GM12878 (cell line): ENCODE measurements around the gene PTPRJ.

Experiments
- EP300 ChIP-seq, 2 experiments: fragments of 150-350 bp in 1 of 2; IDR thresholded peaks; 2 replicates each; pipeline ENCODE4 v1.6.1; 2011 to 2012; ENCODE audit warnings: low read depth in 2 of 2, low read length in 2 of 2, borderline replicate concordance in 1 of 2, improper control_type of control experiment in 1 of 2, inconsistent platforms in 1 of 2; ENCODE audit not compliant: control insufficient read depth in 1 of 2
- EZH2 ChIP-seq: IDR thresholded peaks from 2 replicates; pipeline ENCODE4 v1.6.1; 2012; ENCODE audit warnings: low read depth, mild to moderate bottlenecking, control low read depth, inconsistent platforms, low read length, borderline replicate concordance; ENCODE audit not compliant: control insufficient read depth
- HDGF ChIP-seq: fragments of 450-650 bp; IDR thresholded peaks from 2 replicates; pipeline ENCODE4 v1.6.1; 2016; ENCODE audit warnings: antibody characterized with exemption
- POLR2A ChIP-seq: IDR thresholded peaks from 2 replicates; pipeline ENCODE4 v1.6.1; 2011; ENCODE audit warnings: low read depth, mild to moderate bottlenecking, low read length
- POLR2AphosphoS5 ChIP-seq: IDR thresholded peaks from 2 replicates; pipeline ENCODE4 v1.6.1; 2011; ENCODE audit warnings: mild to moderate bottlenecking, low read length, inconsistent platforms
- SMC3 ChIP-seq: IDR thresholded peaks from 2 replicates; pipeline ENCODE4 v1.6.1; 2011; ENCODE audit warnings: low read length, improper control_type of control experiment, borderline replicate concordance
- SPI1 ChIP-seq: IDR thresholded peaks from 2 replicates; pipeline ENCODE4 v1.6.1; 2011; ENCODE audit warnings: low read depth, mild to moderate bottlenecking, low read length, moderate library complexity, borderline replicate concordance; ENCODE audit not compliant: insufficient read depth
- TAF1 ChIP-seq: IDR thresholded peaks from 2 replicates; pipeline ENCODE4 v1.6.1; 2011; ENCODE audit warnings: mild to moderate bottlenecking, low read depth, low read length, borderline replicate concordance
- ZNF274 ChIP-seq: IDR thresholded peaks from one replicate; pipeline ENCODE4 v1.8.0; 2011; ENCODE audit not compliant: insufficient read length, insufficient read depth
- ZZZ3 ChIP-seq: IDR thresholded peaks from 2 replicates; pipeline ENCODE4 v1.6.1; 2011; ENCODE audit warnings: low read depth; ENCODE audit not compliant: control insufficient read depth, insufficient read length
- TF ChIP-seq, protein P1 (sequence below), 3 experiments: IDR thresholded peaks in 2 of 3; conservative IDR thresholded peaks in 1 of 3; 2 replicates each; pipeline ENCODE4 v1.5.1; 2011; ENCODE audit warnings: low read depth in 3 of 3, low read length in 3 of 3, mild to moderate bottlenecking in 3 of 3, control low read depth in 2 of 3, moderate library complexity in 2 of 3, inconsistent platforms in 1 of 3, mixed read lengths in 1 of 3; ENCODE audit not compliant: control insufficient read depth in 2 of 3, insufficient read depth in 1 of 3; ENCODE audit errors: extremely low read depth in 1 of 3
- TF ChIP-seq, protein P2 (sequence below): IDR thresholded peaks from 2 replicates; pipeline ENCODE4 v1.6.1; 2012; ENCODE audit warnings: low read depth, low read length, improper control_type of control experiment
- TF ChIP-seq, protein P3 (sequence below): fragments of 450-650 bp; IDR thresholded peaks from 2 replicates; pipeline ENCODE4 v1.6.1; 2017; ENCODE audit warnings: antibody characterized with exemption, mild to moderate bottlenecking, moderate library complexity
- TF ChIP-seq, protein P4 (sequence below): fragments of 450-650 bp; IDR thresholded peaks from 2 replicates; pipeline ENCODE4 v1.6.1; 2018; ENCODE audit warnings: borderline replicate concordance, mild to moderate bottlenecking; ENCODE audit not compliant: partially characterized antibody

DNA sequence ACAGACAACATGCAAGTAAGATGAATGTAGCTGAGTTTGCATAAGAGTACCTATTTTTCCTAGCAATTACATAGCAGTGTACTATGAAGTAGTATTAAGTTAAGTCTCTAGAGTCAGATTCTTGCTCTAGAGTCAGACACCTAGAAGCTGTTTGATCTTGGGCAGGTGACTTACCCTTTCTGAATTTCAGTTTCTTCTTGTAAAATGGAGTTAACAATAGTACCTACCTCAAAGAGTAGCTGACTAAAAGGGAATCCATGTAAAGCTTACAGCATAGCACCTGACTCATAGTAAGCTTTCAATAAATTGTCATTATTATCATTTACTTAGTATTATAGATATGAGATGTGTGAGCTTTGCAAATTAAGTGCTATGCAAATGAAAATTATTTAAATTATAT lies 47.8 kb upstream of the PTPRJ start:
- TF ChIP-seq SMC3, result no peak
- TF ChIP-seq, protein P1, sequence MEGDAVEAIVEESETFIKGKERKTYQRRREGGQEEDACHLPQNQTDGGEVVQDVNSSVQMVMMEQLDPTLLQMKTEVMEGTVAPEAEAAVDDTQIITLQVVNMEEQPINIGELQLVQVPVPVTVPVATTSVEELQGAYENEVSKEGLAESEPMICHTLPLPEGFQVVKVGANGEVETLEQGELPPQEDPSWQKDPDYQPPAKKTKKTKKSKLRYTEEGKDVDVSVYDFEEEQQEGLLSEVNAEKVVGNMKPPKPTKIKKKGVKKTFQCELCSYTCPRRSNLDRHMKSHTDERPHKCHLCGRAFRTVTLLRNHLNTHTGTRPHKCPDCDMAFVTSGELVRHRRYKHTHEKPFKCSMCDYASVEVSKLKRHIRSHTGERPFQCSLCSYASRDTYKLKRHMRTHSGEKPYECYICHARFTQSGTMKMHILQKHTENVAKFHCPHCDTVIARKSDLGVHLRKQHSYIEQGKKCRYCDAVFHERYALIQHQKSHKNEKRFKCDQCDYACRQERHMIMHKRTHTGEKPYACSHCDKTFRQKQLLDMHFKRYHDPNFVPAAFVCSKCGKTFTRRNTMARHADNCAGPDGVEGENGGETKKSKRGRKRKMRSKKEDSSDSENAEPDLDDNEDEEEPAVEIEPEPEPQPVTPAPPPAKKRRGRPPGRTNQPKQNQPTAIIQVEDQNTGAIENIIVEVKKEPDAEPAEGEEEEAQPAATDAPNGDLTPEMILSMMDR (IDR thresholded peaks at IDR 0.05 in 2 of 3, conservative IDR thresholded peaks at IDR 0.05 in 1 of 3; ENCODE audit: control insufficient read depth in 2 of 3, extremely low read depth in 1 of 3, insufficient read depth in 1 of 3, low read depth in 3 of 3, low read length in 3 of 3), result no peak
- TF ChIP-seq, protein P2, sequence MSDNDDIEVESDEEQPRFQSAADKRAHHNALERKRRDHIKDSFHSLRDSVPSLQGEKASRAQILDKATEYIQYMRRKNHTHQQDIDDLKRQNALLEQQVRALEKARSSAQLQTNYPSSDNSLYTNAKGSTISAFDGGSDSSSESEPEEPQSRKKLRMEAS, result no peak
- no peak for TF ChIP-seq EZH2
- TF ChIP-seq ZZZ3, result no peak
- TF ChIP-seq POLR2AphosphoS5, result no peak
- no peak for TF ChIP-seq HDGF
- TF ChIP-seq, protein P3, sequence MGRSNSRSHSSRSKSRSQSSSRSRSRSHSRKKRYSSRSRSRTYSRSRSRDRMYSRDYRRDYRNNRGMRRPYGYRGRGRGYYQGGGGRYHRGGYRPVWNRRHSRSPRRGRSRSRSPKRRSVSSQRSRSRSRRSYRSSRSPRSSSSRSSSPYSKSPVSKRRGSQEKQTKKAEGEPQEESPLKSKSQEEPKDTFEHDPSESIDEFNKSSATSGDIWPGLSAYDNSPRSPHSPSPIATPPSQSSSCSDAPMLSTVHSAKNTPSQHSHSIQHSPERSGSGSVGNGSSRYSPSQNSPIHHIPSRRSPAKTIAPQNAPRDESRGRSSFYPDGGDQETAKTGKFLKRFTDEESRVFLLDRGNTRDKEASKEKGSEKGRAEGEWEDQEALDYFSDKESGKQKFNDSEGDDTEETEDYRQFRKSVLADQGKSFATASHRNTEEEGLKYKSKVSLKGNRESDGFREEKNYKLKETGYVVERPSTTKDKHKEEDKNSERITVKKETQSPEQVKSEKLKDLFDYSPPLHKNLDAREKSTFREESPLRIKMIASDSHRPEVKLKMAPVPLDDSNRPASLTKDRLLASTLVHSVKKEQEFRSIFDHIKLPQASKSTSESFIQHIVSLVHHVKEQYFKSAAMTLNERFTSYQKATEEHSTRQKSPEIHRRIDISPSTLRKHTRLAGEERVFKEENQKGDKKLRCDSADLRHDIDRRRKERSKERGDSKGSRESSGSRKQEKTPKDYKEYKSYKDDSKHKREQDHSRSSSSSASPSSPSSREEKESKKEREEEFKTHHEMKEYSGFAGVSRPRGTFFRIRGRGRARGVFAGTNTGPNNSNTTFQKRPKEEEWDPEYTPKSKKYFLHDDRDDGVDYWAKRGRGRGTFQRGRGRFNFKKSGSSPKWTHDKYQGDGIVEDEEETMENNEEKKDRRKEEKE, result no peak
- TF ChIP-seq ZNF274, result no peak
- TF ChIP-seq, protein P4, sequence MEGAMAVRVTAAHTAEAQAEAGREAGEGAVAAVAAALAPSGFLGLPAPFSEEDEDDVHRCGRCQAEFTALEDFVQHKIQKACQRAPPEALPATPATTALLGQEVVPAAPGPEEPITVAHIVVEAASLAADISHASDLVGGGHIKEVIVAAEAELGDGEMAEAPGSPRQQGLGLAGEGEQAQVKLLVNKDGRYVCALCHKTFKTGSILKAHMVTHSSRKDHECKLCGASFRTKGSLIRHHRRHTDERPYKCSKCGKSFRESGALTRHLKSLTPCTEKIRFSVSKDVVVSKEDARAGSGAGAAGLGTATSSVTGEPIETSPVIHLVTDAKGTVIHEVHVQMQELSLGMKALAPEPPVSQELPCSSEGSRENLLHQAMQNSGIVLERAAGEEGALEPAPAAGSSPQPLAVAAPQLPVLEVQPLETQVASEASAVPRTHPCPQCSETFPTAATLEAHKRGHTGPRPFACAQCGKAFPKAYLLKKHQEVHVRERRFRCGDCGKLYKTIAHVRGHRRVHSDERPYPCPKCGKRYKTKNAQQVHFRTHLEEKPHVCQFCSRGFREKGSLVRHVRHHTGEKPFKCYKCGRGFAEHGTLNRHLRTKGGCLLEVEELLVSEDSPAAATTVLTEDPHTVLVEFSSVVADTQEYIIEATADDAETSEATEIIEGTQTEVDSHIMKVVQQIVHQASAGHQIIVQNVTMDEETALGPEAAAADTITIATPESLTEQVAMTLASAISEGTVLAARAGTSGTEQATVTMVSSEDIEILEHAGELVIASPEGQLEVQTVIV, result no peak
- no peak for TF ChIP-seq TAF1
- no peak for TF ChIP-seq EP300 (IDR thresholded peaks at IDR 0.05; ENCODE audit: borderline replicate concordance in 1 of 2, control insufficient read depth in 1 of 2, low read depth in 2 of 2, low read length in 2 of 2)
- TF ChIP-seq SPI1, result no peak
- no peak for TF ChIP-seq POLR2A
